Urothelium cell line (cell line): ENCODE results near the gene ANAPC1.
"Not testable (repeated sequence)": the region's sequence is repeated elsewhere in the genome, so short reads cannot be mapped to it uniquely, and the experiment has no call there.

Experiments
- DNase-seq: peaks from one replicate; pipeline ENCODE4 v3.0.0; 2011; ENCODE audit warnings: low spot score, mixed read lengths
- FAIRE-seq: peaks from 2 replicates; lab custom pipeline; 2011; peaks lifted over from hg19 to GRCh38; lab: Jason Lieb, UNC

The ANAPC1 gene

GRCh38 chr2:111812970-111813622 lies 70.9 kb downstream of the ANAPC1 start:
- not testable (repeated sequence) for DNase-seq, FAIRE-seq

- not testable (repeated sequence) for FAIRE-seq, DNase-seq
Observed at GRCh38 chr2:111790633-111791032, 93.4 kb downstream of the ANAPC1 start.

- DNase-seq, FAIRE-seq: not testable (repeated sequence)
Observed at GRCh38 chr2:111784081-111784480, 99.9 kb downstream of the ANAPC1 start.

- FAIRE-seq, DNase-seq: not testable (repeated sequence)
Observed at GRCh38 chr2:111782195-111782594, 101.8 kb downstream of the ANAPC1 start.

- FAIRE-seq, DNase-seq: not testable (repeated sequence)
Observed at GRCh38 chr2:111781443-111782094, 102.4 kb downstream of the ANAPC1 start.

GRCh38 chr2:111777155-111777554 lies 106.8 kb downstream of the ANAPC1 start:
- not testable (repeated sequence) for DNase-seq
- peak; percentile 63 for FAIRE-seq

- not testable (repeated sequence) for DNase-seq, FAIRE-seq
Observed at GRCh38 chr2:111776296-111776695, 107.7 kb downstream of the ANAPC1 start.

GRCh38 chr2:111772180-111772579 lies 111.8 kb downstream of the ANAPC1 start:
- peak; percentile 98 for FAIRE-seq
- not testable (repeated sequence) for DNase-seq

- FAIRE-seq: peak; percentile 69
- not testable (repeated sequence) for DNase-seq
Observed at GRCh38 chr2:111770916-111771658, 112.9 kb downstream of the ANAPC1 start.

GRCh38 chr2:111768266-111769190 lies 115.5 kb downstream of the ANAPC1 start:
- DNase-seq, FAIRE-seq: not testable (repeated sequence)

- FAIRE-seq, DNase-seq: not testable (repeated sequence)
Observed at GRCh38 chr2:111767087-111767486, 116.9 kb downstream of the ANAPC1 start.

- FAIRE-seq, DNase-seq: not testable (repeated sequence)
Observed at GRCh38 chr2:111766295-111766694, 117.7 kb downstream of the ANAPC1 start.

- not testable (repeated sequence) for DNase-seq, FAIRE-seq
Observed at GRCh38 chr2:111764151-111764550, 119.8 kb downstream of the ANAPC1 start.

GRCh38 chr2:111760697-111761284 lies 123.2 kb downstream of the ANAPC1 start:
- FAIRE-seq: not testable (repeated sequence)

GRCh38 chr2:111752533-111752932 lies 131.5 kb downstream of the ANAPC1 start:
- not testable (repeated sequence) for DNase-seq, FAIRE-seq

More at GRCh38 chr2:111760697-111761284, 123.2 kb downstream of the ANAPC1 start:
- DNase-seq: not testable (repeated sequence)

- not testable (repeated sequence) for FAIRE-seq, DNase-seq
Observed at GRCh38 chr2:111750641-111751040, 133.4 kb downstream of the ANAPC1 start.

- not testable (repeated sequence) for DNase-seq
- FAIRE-seq: peak; percentile 89
Observed at GRCh38 chr2:111748429-111748828, 135.6 kb downstream of the ANAPC1 start.

- DNase-seq: not testable (repeated sequence)
- peak; percentile 96 for FAIRE-seq
Observed at GRCh38 chr2:111747410-111748115, 136.4 kb downstream of the ANAPC1 start.

- FAIRE-seq, DNase-seq: not testable (repeated sequence)
Observed at GRCh38 chr2:111744751-111745150, 139.2 kb downstream of the ANAPC1 start.
